NCI-H1417 (cell line): ENCODE results near the gene IRF2BPL.

Experiments used
- DNase-seq, 3 experiments: peaks; one replicate each; lab custom pipeline; 2025; lab: John Stamatoyannopoulos, UW

Gene IRF2BPL

GRCh38 chr14:77011245-77011644 is 17.3 kb downstream of the IRF2BPL start:
- peak; percentile 17 to 75 (median 59) for DNase-seq

- no peak for DNase-seq
These were observed 19.5 kb downstream of the IRF2BPL start for GRCh38 chr14:77009014-77009413.

- no peak for DNase-seq
These were observed 20.0 kb downstream of the IRF2BPL start for GRCh38 chr14:77008541-77008940.

- DNase-seq, result peak in 2 of 3 experiments; percentile 38 to 54
These were observed 20.5 kb downstream of the IRF2BPL start for GRCh38 chr14:77007975-77008421.

- no peak for DNase-seq
These were observed 21.1 kb downstream of the IRF2BPL start for GRCh38 chr14:77007183-77007974.

- no peak for DNase-seq
These were observed 22.4 kb downstream of the IRF2BPL start for GRCh38 chr14:77006132-77006531.

GRCh38 chr14:77005559-77005958 is 22.9 kb downstream of the IRF2BPL start:
- DNase-seq, result no peak

- DNase-seq, result no peak
These were observed 23.6 kb downstream of the IRF2BPL start for GRCh38 chr14:77004711-77005460.

GRCh38 chr14:77003960-77004710 is 24.4 kb downstream of the IRF2BPL start:
- DNase-seq, result no peak

GRCh38 chr14:77002889-77003288 is 25.6 kb downstream of the IRF2BPL start:
- no peak for DNase-seq

- DNase-seq, result no peak
These were observed 26.2 kb downstream of the IRF2BPL start for GRCh38 chr14:77002335-77002734.

- peak; percentile 82 to 92 (median 91) for DNase-seq
These were observed 27.9 kb downstream of the IRF2BPL start for GRCh38 chr14:77000340-77001270.

- DNase-seq, result no peak
These were observed 29.6 kb downstream of the IRF2BPL start for GRCh38 chr14:76998910-76999309.

- DNase-seq, result peak in 1 of 3 experiments; percentile 21
These were observed 31.1 kb downstream of the IRF2BPL start for GRCh38 chr14:76997257-76997970.

- no peak for DNase-seq
These were observed 31.9 kb downstream of the IRF2BPL start for GRCh38 chr14:76996563-76997146.

- DNase-seq, result no peak
These were observed 33.1 kb downstream of the IRF2BPL start for GRCh38 chr14:76995279-76996035.

- peak in 1 of 3 experiments; percentile 58 for DNase-seq
These were observed 34.8 kb downstream of the IRF2BPL start for GRCh38 chr14:76993752-76994151.

- no peak for DNase-seq
These were observed 38.4 kb downstream of the IRF2BPL start for GRCh38 chr14:76990084-76990483.

GRCh38 chr14:76987956-76988520 is 40.5 kb downstream of the IRF2BPL start:
- no peak for DNase-seq
